Ovary (tissue), 9 donors: ENCODE results near the gene UMOD. TPM values are rescaled to one million over a fixed set of nuclear protein-coding genes. Genes with fewer than 3 reads are reported as not detected.

Experiments used
- DNase-seq, 5 donors: peaks; one replicate each; pipeline ENCODE4 v3.0.0-alpha.2; 2019 to 2020
- H3K27ac ChIP-seq, 2 donors: fragments of 200-600 bp; one replicate each; pipeline versions ENCODE4 v1.5.1 to v1.8.0; 2019 to 2022
- H3K27me3 ChIP-seq: fragments of 200-600 bp; one replicate; pipeline ENCODE4 v1.8.0; 2022
- H3K36me3 ChIP-seq: fragments of 200-600 bp; sonication (generic); one replicate; pipeline ENCODE4 v1.5.1; 2019
- H3K4me1 ChIP-seq: one replicate; pipeline ENCODE4 v1.8.1; 2013; ENCODE audit warnings: mild to moderate bottlenecking, moderate library complexity; ENCODE audit not compliant: insufficient read depth
- H3K4me3 ChIP-seq: fragments of 200-600 bp; sonication (generic); one replicate; pipeline ENCODE4 v1.5.1; 2017
- H3K9me3 ChIP-seq, 2 donors: fragments of 200-600 bp in 1 of 2; sonication (generic) in 1 of 2; one replicate each; pipeline versions ENCODE4 v1.5.1 to v1.8.1; 2013 to 2019; ENCODE audit warnings: mild to moderate bottlenecking in 1 of 2, moderate library complexity in 1 of 2
- CTCF ChIP-seq, 3 donors: fragments of 450-650 bp in 2 of 3; fragments of 200-600 bp in 1 of 3; IDR thresholded peaks; one replicate each; pipeline versions ENCODE4 v1.5.1 to v1.8.0; 2016 to 2022; ENCODE audit warnings: antibody characterized with exemption in 3 of 3, mild to moderate bottlenecking in 1 of 3
- EP300 ChIP-seq: sonication (generic); formaldehyde crosslinking; IDR thresholded peaks from one replicate; pipeline ENCODE4 v1.6.1; 2017; ENCODE audit warnings: antibody characterized with exemption
- POLR2A ChIP-seq: fragments of 450-650 bp; IDR thresholded peaks from one replicate; pipeline ENCODE4 v1.6.1; 2017; ENCODE audit warnings: antibody characterized with exemption, mild to moderate bottlenecking, moderate library complexity
- WGBS, 3 donors: extraction: QIAGEN DNeasy Blood & Tissue Kit in 1 of 3; methylation state at CpG; one replicate each; pipeline versions ENCODE4 v1.1.5 to v1.1.7; 2013 to 2017; 5-methylcytosine and 5-hydroxymethylcytosine counted together
- intact Hi-C, 4 donors: fragments of 100-400 bp; cut with DNase I; formaldehyde crosslinking; loops; one replicate each; pipeline versions ENCODE4 v1.11.0 to v1.15.1; 2022 to 2023
- polyA plus RNA-seq, 2 donors: library from polyadenylated mRNA; stranded (reverse); fragments of 200-250 nt in 1 of 2; fragments of 350-450 nt in 1 of 2; fragmentation: Illumina TruSeq in 1 of 2; extraction: RNeasy Lipid Tissue Mini Kit (QIAGEN cat#74804) in 1 of 2; gene quantifications; one replicate each; pipeline ENCODE4 v1.2.3, GENCODE V29; 2013 to 2014
- total RNA-seq, 7 donors: library from RNA; depleted of rRNA in 2 of 7; stranded (reverse); fragments of >200 nt in 2 of 7; fragmentation: NEBNext Ultra II Directional in 3 of 7; extraction: Animal tissue kit (Norgen Biotek cat#: 25700) in 3 of 7; gene quantifications; one replicate each; pipeline versions ENCODE4 v1.1.0 to v1.2.4, GENCODE V29; 2016 to 2023
- donor health status: DM: no; HTN: no; CAD: no; lungs with moderate emphysema.
- donor health status: DM: no; HTN: no; CAD: no.
- donor health status: Bipolar disorder and iron deficiency.
- donor health status: DM: yes; HTN: yes; CAD: no.
- donor health status: DM: no; HTN: no; CAD: no.
- donor health status: DM: yes; HTN: yes; CAD: no.

UMOD gene
- total and polyA plus RNA-seq, 9 donors: not detected

- intact Hi-C loops: no loop called here
- Histone ChIP-seq H3K27me3 (no peaks in the 10 kb centered on the region), H3K4me1 (no peaks in the 10 kb centered on the region), H3K27ac (no peak overlapping the region), H3K9me3 (no peaks in the 10 kb centered on the region), H3K4me3 (no peak overlapping the region), H3K36me3 (no peaks in the 10 kb centered on the region)
- 43 to 55% (median 53%) methylated on average over 16 of the region's 16 CpGs for WGBS, 3 donors
- DNase-seq: no peak
- TF ChIP-seq EP300 (no peak), CTCF (IDR thresholded peaks at IDR 0.05) (no peak)
These were observed 61.0 kb downstream of the UMOD start for GRCh38 chr16:20291208-20292206.

- Histone ChIP-seq H3K27me3 (no peaks in the 10 kb centered on the region), H3K27ac (no peak overlapping the region), H3K4me1 (peaks cover 1% of the 10 kb centered on the region), H3K9me3 (no peaks in the 10 kb centered on the region), H3K36me3 (no peaks in the 10 kb centered on the region), H3K4me3 (no peak overlapping the region)
- no peak for TF ChIP-seq POLR2A
- no peak for TF ChIP-seq EP300
- no peak for TF ChIP-seq CTCF (IDR thresholded peaks at IDR 0.05)
- intact Hi-C loops: no loop called here
- WGBS, 3 donors: 46 to 55% (median 53%) methylated on average over 3 of the region's 3 CpGs
- DNase-seq: no peak
These were observed 62.9 kb downstream of the UMOD start for GRCh38 chr16:20289571-20289970.

GRCh38 chr16:20285993-20286499 lies 66.5 kb downstream of the UMOD start:
- Histone ChIP-seq H3K27ac (no peak overlapping the region), H3K36me3 (no peaks in the 10 kb centered on the region), H3K4me1 (peaks cover 1% of the 10 kb centered on the region), H3K27me3 (no peaks in the 10 kb centered on the region), H3K4me3 (no peak overlapping the region), H3K9me3 (no peaks in the 10 kb centered on the region)
- DNase-seq: no peak
- no peak for TF ChIP-seq POLR2A
- no peak for TF ChIP-seq CTCF (IDR thresholded peaks at IDR 0.05)
- no peak for TF ChIP-seq EP300
- intact Hi-C loops: no loop called here
- WGBS, 3 donors: 17 to 21% (median 20%) methylated on average over 6 of the region's 6 CpGs

Other genes starting within 250 kb of the UMOD start
- 10 to 100 TPM in 2 of 7 donors, 1 to 10 TPM in 1, under 1 TPM in 2, not detected in 2; 0.30 to 21.0 (median 2.0) TPM for gene GP2, start 25.2 kb downstream of the UMOD start, total RNA-seq
- gene GP2, start 25.2 kb downstream of the UMOD start, polyA plus RNA-seq: not detected
- not detected for gene PDILT, start 52.0 kb upstream of the UMOD start, total RNA-seq
- not detected for gene PDILT, start 52.0 kb upstream of the UMOD start, polyA plus RNA-seq
- gene ACSM5, start 56.8 kb upstream of the UMOD start, total RNA-seq: 1 to 10 TPM in 3 of 7 donors, under 1 TPM in 4; 0.24 to 2.2 (median 0.92) TPM
- gene ACSM5, start 56.8 kb upstream of the UMOD start, polyA plus RNA-seq: 1 to 10 TPM; 1.4 to 1.8 TPM
- under 1 TPM in 2 of 7 donors, not detected in 5; 0.50 to 0.54 TPM for gene ACSM2A, start 98.8 kb upstream of the UMOD start, total RNA-seq
- gene ACSM2A, start 98.8 kb upstream of the UMOD start, polyA plus RNA-seq: under 1 TPM; 0.05 to 0.10 TPM
- under 1 TPM in 3 of 7 donors, not detected in 4; 0.33 to 0.95 (median 0.52) TPM for gene ACSM2B, start 223.7 kb upstream of the UMOD start, total RNA-seq
- under 1 TPM; 0.08 to 0.27 TPM for gene ACSM2B, start 223.7 kb upstream of the UMOD start, polyA plus RNA-seq